ENCODE measurements around the gene PDE4D. TPM values are rescaled to one million over a fixed set of nuclear protein-coding genes. Genes with fewer than 3 reads are reported as not detected.

The PDE4D gene
- total and polyA plus RNA-seq, 2 donors (not counting 3 experiments of a cell fraction or from before 2014, with no cell fraction given): 34.5 to 51.2 TPM

DNA sequence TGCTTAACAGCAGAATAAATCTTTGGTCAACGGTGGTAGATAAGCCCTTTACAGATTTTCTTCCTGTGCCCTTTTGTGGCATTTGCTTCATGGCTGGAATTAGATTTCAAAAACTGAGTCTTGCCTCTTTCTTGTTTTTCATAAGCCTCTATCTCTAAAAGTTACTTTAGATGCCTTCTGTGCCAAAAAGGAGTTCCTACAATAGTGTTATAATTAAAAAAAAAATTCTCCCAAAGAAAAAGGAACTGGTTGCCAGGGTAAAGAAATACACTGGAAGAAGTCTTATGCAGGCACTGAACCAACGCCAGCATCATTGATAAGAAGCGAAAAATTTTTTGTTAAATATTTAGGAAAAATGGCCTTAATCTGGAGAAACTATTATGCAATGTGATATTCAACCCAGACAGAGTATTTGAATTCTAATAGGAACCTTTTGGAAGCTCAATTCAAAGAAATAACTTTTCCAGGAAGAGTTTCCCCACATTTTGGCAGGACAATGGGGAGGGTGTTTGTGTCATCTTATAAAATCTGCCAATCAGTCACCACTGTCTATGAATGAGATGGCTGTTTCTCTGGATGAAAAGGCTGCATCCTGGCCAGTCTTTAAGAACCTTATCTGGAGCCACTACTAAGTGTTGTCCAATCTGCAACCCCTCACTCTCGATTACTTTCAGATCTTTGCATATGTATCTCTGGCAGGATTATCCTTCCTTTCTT, 608.1 kb downstream of the PDE4D start:
- no TSS peak for BruUV-seq (replicated peaks)
- dilution Hi-C loops (cut with MboI; ENCODE audit: extremely low pct_ligation_motif_present, low sequenced_read_pairs): no loop called here
- Histone ChIP-seq H3K9ac (replicated peaks; ENCODE audit: extremely low read depth, insufficient read depth, low read length) (no peak overlapping the region), H3K27me3 (ENCODE audit: control insufficient read depth in 2 of 2, insufficient read depth in 2 of 2, low read length in 2 of 2) (no peaks in the 10 kb centered on the region), H3K4me2 (ENCODE audit: insufficient read depth, low read length) (no peak overlapping the region), H3K9me1 (replicated peaks; ENCODE audit: control insufficient read depth, extremely low read depth, insufficient read depth, low read length) (no peaks in the 10 kb centered on the region), H3K4me1 (ENCODE audit: control insufficient read depth, extremely low read depth, insufficient read depth, low read length) (peaks cover 26% of the 10 kb centered on the region), H3K9me3 (replicated peaks; ENCODE audit: control insufficient read depth, insufficient read depth, low read length) (no peaks in the 10 kb centered on the region), H3K27ac (ENCODE audit: insufficient read depth, low read depth, low read length) (no peak overlapping the region), H4K20me1 (replicated peaks; ENCODE audit: control insufficient read depth, extremely low read depth, insufficient read depth, low read length) (no peaks in the 10 kb centered on the region), H3K79me2 (ENCODE audit: control insufficient read depth, insufficient read depth, low read length) (no peaks in the 10 kb centered on the region), H3K36me3 (ENCODE audit: control insufficient read depth in 2 of 2, extremely low read depth in 1 of 2, insufficient read depth in 2 of 2, low read length in 2 of 2) (no peaks in the 10 kb centered on the region), H3K4me3 (replicated peaks in 1 of 3; ENCODE audit: insufficient read depth in 1 of 3, low read depth in 1 of 3, low read length in 3 of 3) (no peak overlapping the region), H2AFZ (ENCODE audit: low read depth, low read length) (no peak overlapping the region)
- DNase-seq (ENCODE audit: low read depth, low spot score): no peak
- CTCF ChIA-PET: no interaction called here
- TF ChIP-seq GATA2 (IDR thresholded peaks at IDR 0.05; ENCODE audit: insufficient read depth, insufficient read length, low read depth, low read length) (no peak), EZH2 (IDR thresholded peaks at IDR 0.05; ENCODE audit: borderline replicate concordance, low read depth, low read length, severe bottlenecking) (no peak), MYC (IDR thresholded peaks at IDR 0.05; ENCODE audit: low read depth, low read length) (no peak)
- TF ChIP-seq, protein P1, sequence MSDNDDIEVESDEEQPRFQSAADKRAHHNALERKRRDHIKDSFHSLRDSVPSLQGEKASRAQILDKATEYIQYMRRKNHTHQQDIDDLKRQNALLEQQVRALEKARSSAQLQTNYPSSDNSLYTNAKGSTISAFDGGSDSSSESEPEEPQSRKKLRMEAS (IDR thresholded peaks at IDR 0.05; ENCODE audit: insufficient read depth, insufficient read length): no peak
- intact Hi-C loops (cut with micrococcal nuclease): loop anchor here (5.0 kb wide), 1 partner anchor 482 kb away; no protein-coding TSS in a partner anchor
- FAIRE-seq: no peak
- POLR2A ChIA-PET: no interaction called here

DNA sequence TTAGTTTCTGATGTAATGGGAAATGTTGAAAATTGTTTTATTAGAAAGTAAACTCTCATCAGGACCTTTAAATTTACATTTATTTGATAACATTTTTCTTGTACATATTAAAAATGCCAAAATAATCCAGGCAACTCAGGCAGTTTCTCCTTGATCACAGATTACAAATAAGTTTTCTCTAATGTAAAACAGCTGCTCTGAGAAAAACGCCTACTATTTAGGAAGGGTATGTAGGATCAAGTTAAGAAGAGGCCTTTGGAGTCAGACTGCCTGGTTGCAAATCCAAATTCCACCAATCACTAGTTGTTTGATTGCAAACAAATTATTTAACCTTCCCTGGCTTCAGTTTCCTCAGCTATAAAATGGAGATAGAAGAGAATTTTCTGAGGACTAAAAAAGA, 610.8 kb downstream of the PDE4D start:
- no TSS peak for BruUV-seq (replicated peaks)
- H2AFZ ChIP-seq (ENCODE audit: low read depth, low read length): no peak overlapping the region
- no peaks in the 10 kb centered on the region for H4K20me1 ChIP-seq (replicated peaks; ENCODE audit: control insufficient read depth, extremely low read depth, insufficient read depth, low read length)
- DNase-seq (ENCODE audit: low read depth, low spot score) (no peak), FAIRE-seq (no peak)
- intact Hi-C loops (cut with micrococcal nuclease): no loop called here
- no peak overlapping the region for H3K4me3 ChIP-seq (replicated peaks in 1 of 3; ENCODE audit: insufficient read depth in 1 of 3, low read depth in 1 of 3, low read length in 3 of 3)
- H3K36me3 ChIP-seq (ENCODE audit: control insufficient read depth in 2 of 2, extremely low read depth in 1 of 2, insufficient read depth in 2 of 2, low read length in 2 of 2): no peaks in the 10 kb centered on the region
- POLR2A ChIA-PET: no interaction called here
- H3K4me1 ChIP-seq (ENCODE audit: control insufficient read depth, extremely low read depth, insufficient read depth, low read length): peaks cover 14% of the 10 kb centered on the region
- H3K9me3 ChIP-seq (replicated peaks; ENCODE audit: control insufficient read depth, insufficient read depth, low read length): no peaks in the 10 kb centered on the region
- H3K27ac ChIP-seq (ENCODE audit: insufficient read depth, low read depth, low read length): no peak overlapping the region
- no peaks in the 10 kb centered on the region for H3K79me2 ChIP-seq (ENCODE audit: control insufficient read depth, insufficient read depth, low read length)
- dilution Hi-C loops (cut with MboI; ENCODE audit: extremely low pct_ligation_motif_present, low sequenced_read_pairs): no loop called here
- no peak overlapping the region for H3K4me2 ChIP-seq (ENCODE audit: insufficient read depth, low read length)
- CTCF ChIA-PET: interaction anchor here (1.3 to 1.5 kb wide), 7 partner anchors 12 to 95 kb away, joined by 3 to 5 read pairs (median 4); no protein-coding TSS in a partner anchor
- no peak for TF ChIP-seq GATA2 (IDR thresholded peaks at IDR 0.05; ENCODE audit: insufficient read depth, insufficient read length, low read depth, low read length)
- H3K9ac ChIP-seq (replicated peaks; ENCODE audit: extremely low read depth, insufficient read depth, low read length): no peak overlapping the region
- H3K27me3 ChIP-seq (ENCODE audit: control insufficient read depth in 2 of 2, insufficient read depth in 2 of 2, low read length in 2 of 2): no peaks in the 10 kb centered on the region
- no peaks in the 10 kb centered on the region for H3K9me1 ChIP-seq (replicated peaks; ENCODE audit: control insufficient read depth, extremely low read depth, insufficient read depth, low read length)

Data from endothelial cell of umbilical vein (primary cell).